Measurements from ENCODE around the gene LARP7.

- TF ChIP-seq CTCF (conservative IDR thresholded peaks at IDR 0.05) (peak; percentile 57), ZFX (IDR thresholded peaks at IDR 0.05) (no peak)
These were observed 566 bp downstream of the LARP7 start for GRCh38 chr4:112637552-112637866.

All from C4-2B (cell line).